GM21717 (cell line): ENCODE results near the gene SAMD11.

ENCODE experiments used
- ATAC-seq: cut with Tn5 transposase; IDR thresholded peaks from one replicate; pipeline ENCODE4 v1.9.1; 2021; ENCODE audit warnings: mild to moderate bottlenecking, moderate library complexity; ENCODE audit not compliant: unreplicated experiment

The SAMD11 gene

DNA sequence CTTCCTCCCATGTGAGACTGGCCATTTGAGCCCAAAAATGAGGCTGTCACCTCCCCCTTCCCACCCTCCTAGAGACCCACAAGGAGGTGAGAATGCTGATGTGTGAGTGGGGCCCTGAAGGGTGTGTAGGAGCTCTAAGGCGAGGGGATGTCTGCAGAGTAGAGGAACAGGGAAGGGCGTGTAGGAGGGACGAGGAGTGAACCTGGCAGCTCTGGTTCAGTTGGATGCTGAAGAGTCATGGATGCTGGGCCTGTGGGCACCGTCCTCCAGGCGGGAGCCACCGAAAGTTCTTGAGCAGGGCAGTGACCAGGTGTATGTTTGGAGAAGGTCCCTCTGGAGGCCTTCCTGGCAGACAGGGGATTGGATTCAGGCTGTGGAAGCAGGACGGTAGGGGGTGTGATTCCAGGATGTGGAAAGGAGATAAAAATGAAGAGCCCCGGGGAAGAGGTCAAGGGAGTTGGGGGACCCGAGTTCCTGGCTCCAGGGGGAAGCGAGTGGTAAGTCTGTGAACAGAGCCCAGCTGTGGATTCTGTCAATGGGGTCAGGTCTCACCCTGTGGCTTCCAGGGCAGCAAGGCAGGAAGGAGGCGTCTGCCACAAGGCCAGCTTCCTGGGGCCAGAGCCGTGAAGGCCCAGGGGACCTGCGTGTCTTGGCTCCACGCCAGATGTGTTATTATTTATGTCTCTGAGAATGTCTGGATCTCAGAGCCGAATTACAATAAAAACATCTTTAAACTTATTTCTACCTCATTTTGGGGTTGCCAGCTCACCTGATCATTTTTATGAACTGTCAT lies 7.9 kb downstream of the SAMD11 start:
- ATAC-seq = no peak

DNA sequence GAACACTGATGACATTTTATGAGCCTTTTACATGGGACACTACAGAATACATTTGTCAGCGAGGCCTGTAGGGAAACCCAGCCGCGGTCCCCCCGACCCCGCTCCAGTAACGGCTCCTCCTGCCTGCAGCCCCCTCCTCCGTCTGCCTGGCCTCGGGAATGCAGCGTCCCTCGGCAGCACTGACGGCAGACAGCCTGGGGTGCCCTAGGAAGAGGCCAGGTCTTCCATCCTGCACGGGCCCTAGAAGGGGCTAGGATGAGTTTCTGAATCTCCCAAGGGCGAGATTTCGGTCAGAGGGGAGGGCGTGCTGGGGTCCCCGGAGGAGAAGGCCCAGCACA lies 8.4 kb downstream of the SAMD11 start:
- ATAC-seq = no peak

DNA sequence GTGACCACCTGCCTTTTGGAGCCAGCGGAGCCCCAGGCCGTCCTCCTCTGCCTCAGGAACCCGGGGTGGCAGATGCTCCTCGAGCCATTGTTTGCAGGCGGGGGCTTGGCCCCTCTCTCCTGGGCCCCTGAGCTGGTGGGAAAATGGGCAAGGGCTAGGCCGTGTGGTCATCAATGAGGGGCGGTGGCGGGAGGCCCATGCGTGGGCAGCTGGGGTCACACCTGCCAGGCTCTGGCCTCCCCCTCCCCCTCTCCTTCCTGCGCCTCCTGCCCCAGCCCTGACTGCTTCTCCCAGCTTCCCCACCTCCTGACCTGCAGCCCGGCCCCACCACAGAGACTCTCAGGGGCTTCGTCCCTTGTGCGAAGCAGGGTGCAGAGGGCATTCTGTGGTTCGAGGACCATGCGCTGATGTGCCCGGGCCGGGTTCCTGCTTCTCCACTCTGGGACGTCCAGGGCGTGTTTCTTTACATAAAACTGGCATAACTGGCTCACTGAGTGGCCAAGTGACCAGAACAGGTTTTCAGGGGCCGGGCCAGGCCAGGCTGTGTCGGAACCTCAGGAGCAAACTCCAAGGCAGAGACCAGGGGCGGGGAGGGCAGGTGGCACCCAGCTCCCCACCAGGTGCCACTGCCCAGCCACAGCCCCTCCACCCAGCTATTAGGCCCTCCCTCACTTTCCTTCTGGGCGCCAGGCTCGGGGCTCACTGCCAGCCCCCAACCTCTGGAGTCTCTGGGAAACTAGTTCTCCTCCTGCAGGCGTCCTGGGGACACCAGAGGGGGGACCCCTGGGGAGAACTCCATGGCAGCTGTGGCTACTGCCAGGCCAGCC lies 9.3 kb downstream of the SAMD11 start:
- ATAC-seq = no peak

DNA sequence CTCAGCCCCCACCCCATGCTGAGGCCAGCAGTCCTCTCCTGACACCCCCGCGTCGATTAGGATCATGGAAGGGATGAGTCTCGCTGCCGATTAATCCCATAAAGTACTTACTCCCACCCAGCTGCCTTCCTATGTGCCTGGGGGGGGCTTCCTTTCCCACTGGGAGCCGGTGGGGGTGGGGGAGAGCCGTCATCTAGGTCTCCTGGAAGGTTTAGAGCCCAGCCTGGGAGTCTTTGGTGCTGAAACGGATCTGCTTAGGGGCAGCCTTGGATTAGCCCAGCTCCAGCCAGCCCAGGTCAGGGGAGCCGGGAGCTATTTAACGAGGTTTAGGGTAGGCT lies 9.8 kb downstream of the SAMD11 start:
- ATAC-seq = no peak

DNA sequence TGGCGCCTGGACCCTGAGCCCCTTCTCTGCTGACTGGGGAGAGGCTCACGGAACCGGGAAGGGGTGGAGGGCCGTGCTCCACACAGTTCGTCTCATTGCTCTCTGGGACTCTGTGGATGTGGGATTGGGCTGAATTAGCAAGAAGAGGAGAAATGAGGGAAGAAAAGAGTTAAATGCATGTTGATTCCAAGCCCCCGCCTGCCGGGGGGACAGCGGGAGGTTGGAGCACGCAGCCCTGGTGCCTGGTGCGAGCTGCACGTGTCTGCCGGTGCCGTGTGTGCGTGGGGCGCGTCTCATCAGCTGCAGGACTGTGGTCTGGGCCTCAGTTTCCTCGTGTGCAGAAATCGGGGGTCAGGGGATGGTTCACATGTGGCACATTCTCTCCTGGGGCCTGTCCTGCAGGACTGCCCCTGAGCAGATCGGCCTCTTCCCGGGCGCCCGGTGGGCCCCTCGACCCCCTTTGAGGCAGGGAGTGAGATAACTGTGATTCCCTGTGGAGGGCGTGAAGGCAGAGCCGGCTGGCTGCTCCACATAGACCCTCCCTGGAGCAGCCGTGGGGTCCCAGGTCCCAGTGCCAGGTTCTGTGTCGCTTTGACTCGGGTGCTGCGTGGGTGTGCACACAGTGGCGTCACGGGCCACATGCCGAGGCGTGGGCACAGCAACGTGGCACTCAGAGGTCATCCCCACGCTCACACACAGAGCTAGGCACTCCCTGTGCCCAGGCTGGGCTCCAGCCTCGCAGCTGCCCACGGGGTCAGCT lies 11.4 kb downstream of the SAMD11 start:
- ATAC-seq = no peak

DNA sequence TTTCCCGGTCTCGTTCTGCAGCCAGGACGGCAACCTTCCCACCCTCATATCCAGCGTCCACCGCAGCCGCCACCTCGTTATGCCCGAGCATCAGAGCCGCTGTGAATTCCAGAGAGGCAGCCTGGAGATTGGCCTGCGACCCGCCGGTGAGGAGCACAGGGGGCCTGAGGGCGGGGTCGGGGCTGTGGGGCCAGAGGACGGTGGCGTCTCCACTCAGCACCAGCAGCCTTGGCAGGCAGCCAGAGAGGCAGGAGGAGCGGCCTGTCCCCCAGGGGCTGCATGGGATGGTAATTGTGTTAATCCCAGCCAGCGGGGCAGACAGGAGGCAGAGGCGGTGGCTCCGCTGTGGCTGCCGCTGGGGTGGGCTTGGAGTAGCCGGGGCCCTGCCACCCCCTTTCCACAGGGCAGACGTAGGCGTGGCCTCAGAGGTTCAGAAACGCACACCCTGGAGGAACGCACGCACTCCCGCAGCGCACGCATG lies 12.1 kb downstream of the SAMD11 start:
- no peak for ATAC-seq

DNA sequence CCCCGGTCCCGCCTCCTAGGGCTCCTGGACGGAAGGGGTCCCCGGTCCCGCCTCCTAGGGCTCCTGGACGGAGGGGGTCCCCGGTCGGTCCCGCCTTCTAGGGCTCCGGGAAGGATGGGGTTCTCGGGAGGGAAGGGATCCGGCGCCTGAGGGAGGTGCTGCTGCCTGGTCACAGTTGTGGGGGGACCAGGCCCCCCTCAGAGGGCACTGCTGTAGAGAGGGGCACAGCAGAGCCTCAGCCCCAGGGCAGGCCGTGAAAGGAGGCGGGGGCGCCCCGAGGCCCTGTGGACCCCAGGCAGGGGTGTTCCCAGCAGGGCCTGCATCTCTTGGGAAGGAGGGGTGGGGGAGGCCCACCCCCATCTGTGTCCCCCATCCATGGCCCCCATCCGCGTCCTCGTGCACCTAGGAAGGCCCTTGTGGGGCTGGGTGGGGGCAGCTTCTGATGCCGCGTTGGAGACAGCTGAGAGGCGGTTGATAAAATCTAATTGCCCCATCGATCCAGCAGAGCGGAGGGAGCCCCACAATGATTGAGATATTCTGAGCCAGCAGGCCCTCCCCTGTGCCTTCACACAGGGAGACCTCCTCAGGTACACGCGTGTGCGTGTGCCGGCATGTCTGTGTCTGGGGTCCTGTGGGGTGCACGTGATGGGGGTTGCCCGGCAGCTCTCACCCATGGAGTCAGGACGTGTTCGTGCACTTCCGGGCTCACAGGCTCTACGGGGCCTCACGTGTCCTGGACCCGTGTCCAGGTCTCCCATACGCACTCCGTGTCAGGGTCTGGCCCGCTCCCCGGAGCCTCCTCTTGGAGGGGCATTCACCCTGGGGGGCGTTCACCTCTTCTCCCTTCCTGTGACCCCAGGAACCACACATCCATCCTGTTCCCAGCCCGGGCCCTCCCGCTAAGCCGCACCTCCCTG lies 12.9 kb downstream of the SAMD11 start:
- no peak for ATAC-seq

DNA sequence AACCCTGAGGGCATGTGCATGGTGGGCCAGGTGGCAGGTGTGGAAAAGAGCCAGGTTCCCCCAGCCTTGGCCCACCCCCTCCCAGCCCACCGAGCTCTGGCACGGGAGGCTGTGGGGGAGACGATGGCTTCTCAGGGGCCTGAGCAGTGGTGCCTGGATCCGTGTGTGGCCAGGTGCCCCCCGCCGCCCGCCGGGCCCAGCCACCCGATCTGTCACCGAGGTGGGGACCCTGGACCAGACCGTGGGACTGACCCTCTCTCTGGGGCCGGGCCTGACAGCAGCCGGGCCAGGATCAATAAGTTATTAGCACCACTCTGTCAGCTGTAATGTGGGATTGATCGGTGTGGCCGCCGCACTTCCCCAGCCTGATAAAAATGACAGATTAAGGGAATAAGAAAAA lies 13.8 kb downstream of the SAMD11 start:
- no peak for ATAC-seq

DNA sequence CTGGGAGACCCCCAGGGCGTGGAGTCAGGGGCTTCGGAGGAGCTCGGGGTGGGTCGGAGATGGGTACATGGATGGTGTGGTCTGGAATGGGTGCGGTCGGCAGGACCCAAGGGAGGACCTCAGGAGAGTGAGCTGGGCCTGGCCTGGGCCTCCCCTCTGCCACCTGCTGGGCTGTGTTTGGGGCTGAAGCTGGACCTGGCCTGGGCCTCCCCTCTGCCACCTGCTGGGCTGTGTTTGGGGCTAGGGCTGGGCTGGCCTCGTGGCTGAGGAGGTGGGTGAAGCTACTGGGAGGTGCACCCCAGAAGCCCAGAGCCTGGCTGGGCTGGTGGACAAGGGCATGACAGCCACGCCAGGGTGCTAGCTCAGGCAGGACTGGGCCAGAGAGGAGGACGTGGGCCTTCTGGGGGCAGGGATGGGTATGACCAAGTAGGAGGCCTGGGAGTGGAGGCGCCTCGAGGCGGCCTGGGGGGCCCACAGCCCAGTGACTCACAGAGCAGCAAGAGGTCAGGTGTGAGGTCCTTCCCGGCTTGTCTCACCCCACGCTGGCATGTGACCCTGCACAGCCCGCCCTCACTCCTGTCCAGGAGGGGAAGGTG lies 14.5 kb downstream of the SAMD11 start:
- no peak for ATAC-seq

DNA sequence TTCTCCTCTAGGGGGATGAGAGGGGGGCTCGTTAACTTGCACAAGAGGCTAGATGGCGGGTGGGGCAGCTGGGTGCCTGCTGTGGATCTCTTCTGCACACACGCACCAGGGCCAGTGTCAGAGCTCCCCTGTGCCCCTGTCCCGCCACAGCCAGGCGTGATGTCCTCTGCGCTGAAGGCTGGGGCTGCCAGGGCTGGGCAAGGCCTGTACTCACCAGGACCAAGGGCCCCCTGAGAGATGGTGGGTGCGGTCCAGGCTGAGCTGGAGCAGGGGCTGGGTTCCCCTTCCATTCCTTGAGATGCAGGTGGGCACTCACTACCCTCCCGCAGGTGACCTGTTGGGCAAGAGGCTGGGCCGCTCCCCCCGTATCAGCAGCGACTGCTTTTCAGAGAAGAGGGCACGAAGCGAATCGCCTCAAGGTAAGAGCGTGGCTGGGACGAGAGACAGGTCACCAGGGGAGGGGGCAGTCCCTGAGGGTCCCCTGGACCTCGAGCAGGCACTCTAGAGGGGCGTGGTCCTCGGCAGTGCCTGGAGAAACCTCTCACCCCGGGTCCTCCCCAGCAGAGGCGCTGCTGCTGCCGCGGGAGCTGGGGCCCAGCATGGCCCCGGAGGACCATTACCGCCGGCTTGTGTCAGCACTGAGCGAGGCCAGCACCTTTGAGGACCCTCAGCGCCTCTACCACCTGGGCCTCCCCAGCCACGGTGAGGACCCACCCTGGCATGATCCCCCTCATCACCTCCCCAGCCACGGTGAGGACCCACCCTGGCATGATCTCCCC lies 15.2 kb downstream of the SAMD11 start:
- ATAC-seq = no peak

DNA sequence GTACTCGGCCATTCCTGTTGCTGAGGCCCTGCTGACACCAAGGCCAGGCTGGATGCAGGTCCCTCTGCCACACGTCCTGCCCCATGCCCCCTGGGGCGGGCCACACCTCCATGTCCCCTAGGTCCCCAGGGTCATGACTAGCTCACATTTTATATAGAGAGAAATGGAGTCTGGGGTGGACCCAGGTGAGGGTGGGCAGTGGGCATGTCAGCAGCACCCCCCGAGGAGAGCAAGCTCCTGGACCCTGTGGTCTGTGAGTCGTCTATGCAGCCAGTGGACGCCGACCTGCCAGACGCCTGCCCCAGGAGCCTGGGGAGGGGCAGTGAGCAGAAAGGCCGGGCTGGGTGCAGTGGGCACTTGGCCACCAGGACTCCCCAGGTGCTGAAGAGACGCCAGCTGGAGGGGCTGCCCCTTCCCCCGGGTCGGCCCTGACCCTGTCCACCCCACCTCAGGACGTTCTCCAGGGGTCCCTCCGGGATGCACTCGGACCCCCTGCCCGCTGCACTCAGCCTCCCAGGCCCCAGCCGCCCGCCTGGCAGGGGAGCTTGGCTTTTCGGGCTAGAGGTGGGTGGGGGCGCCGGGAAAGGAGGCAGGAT lies 15.9 kb downstream of the SAMD11 start:
- ATAC-seq = no peak

DNA sequence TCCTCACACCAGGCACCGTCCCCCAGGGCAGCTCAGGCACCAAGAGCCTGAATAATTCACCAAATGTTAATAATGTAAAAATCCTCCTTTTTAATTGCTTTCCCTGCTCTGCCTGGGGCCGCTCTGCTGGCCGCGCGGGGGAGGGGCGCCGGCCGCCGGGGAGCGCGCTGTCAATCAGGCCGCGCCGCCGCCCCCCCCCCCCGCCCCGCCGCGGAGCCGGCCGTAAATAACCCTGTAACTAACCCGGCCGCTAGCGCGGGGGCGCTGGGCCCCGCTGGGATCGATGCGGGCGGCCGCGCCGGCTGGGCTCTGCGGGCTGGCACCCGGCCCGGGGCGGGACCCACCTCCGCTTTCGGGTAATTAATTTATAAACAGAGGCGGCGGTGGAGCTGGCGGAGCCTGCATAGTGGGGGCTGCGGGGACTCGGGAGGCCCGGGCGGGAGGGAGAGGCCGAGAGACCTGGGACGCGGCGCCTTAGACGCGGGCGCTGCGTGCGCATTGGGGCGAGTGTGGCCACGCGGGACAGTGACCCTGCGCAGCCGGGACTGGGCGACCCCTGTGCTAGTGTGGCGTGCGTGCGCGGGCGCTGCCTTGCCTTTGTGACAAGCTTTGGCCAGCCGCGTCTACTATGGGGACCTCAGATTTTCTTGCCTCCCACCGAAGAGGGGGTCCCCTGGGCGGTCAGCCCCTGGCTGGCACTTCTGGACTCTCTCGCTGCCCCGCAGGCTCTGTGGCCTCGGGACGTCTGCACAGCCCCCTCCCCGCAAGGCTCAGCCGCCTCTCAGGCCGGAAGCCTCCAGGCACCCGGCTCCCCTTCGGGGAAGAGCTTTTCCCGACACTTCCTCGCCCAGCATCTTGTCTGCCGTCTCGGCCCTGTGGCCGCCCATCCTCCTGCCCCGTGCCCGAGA lies 16.6 kb downstream of the SAMD11 start:
- ATAC-seq = no peak

DNA sequence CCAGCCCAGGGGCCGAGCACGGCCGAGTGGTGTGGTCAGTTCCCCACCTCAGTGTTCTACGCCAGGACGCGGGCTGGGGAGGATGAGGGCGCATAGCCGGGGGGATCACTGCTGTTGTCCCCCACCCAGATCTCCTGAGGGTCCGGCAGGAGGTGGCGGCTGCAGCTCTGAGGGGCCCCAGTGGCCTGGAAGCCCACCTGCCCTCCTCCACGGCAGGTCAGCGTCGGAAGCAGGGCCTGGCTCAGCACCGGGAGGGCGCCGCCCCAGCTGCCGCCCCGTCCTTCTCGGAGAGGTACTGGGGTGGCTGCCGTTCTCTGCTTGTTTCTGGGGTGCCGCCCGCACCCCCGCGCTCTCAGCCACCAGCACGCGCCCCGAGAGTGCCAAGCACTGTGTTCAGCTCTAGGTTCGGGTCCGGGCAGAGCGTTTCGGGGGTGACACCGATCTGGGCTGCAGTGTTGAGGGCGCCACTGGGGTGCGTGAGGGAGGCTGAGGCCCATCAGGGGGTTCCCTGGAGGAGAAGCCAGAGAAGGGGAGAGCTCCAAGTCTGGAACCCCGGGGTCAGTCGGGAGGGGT lies 17.4 kb downstream of the SAMD11 start:
- no peak for ATAC-seq

DNA sequence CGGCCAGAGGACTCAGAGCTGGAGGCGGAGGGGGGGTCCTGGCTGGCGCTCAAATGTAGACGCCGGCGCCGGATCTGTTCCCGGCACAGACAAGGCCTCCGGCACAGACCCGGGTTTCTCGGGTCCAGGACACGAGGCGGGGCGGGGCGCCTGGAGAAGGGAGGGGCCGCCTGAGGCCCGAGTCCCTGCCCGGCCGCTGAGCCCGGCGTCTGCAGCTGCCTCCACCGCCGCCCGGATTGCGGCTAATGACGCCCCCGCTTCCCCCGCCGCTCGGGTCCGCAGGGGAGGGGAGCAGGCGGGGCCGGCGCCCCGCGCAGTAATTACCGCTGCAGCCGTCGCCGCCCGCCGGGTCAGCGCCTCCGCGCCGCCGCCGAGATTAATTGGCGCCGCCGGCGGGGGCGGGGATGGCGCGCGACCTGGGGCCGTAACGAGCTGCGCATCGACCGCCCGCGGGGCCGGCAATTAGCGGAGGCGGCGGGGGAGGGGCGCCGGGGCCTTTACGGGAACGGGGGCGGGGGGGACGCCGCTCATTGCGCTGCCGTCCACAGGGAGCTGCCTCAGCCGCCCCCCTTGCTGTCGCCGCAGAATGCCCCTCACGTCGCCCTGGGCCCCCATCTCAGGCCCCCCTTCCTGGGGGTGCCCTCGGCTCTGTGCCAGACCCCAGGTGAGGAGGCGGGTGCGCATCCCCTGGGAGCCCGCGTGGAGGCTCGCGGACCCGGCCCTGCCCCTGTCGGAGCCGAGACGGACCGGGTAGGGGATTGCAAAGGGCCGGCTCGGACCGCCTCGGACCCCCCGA lies 18.1 kb downstream of the SAMD11 start:
- ATAC-seq = no peak

DNA sequence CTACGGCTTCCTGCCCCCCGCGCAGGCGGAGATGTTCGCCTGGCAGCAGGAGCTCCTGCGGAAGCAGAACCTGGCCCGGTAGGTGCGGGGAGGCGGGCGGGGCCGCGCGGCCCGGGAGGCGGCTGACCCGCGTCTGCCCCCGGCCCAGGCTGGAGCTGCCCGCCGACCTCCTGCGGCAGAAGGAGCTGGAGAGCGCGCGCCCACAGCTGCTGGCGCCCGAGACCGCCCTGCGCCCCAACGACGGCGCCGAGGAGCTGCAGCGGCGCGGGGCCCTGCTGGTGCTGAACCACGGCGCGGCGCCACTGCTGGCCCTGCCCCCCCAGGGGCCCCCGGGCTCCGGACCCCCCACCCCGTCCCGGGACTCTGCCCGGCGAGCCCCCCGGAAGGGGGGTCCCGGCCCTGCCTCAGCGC lies 18.7 kb downstream of the SAMD11 start:
- no peak for ATAC-seq

DNA sequence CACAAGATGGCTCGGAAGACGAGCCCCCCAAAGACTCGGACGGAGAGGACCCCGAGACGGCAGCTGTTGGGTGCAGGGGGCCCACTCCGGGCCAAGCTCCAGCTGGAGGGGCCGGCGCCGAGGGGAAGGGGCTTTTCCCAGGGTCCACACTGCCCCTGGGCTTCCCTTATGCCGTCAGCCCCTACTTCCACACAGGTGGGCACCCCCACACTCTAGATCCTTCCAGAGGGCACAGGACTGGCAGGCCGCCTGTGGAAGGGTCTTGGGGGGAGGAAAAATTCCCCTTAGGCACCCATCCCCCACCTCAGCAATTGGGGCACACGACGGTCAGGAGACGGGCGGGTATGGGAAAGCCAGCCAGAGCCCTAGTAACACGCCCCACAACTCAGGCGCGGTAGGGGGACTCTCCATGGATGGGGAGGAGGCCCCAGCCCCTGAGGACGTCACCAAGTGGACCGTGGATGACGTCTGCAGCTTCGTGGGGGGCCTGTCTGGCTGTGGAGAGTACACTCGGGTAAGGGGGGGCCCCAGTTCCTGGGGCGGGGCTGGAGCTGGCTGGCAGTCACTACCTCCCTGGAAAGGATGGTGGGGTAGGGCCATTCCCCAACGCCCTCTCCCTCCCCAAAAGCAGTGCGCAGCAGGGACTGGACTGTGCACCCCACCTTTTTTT lies 19.3 kb downstream of the SAMD11 start:
- no peak for ATAC-seq
